ENCODE data around the gene MOB2. TPM values are rescaled to one million over a fixed set of nuclear protein-coding genes. Genes with fewer than 3 reads are reported as not detected.
A peak's percentile ranks its signal among the peaks of the same experiment; 100 is the strongest.

MOB2 gene
- total RNA-seq, 4 donors from 2014 or later = 63.8 to 104 (median 95.8) TPM

- 89% methylated on average over 13 of the region's 13 CpGs for WGBS
- H3K36me3 ChIP-seq = peaks cover 74% of the 10 kb centered on the region
- DNase-seq (ENCODE audit: low spot score in 2 of 2) = peak in 1 of 2 donors; percentile 48
- no peaks in the 10 kb centered on the region for H3K27me3 ChIP-seq
- TF ChIP-seq CTCF (IDR thresholded peaks at IDR 0.05) (no peak), POLR2AphosphoS5 (IDR thresholded peaks at IDR 0.05) (no peak), EP300 (IDR thresholded peaks at IDR 0.05) (no peak), POLR2A (IDR thresholded peaks at IDR 0.05) (no peak)
- no peaks in the 10 kb centered on the region for H3K9me3 ChIP-seq
- H3K4me3 ChIP-seq = no peak overlapping the region
- peaks cover 11% of the 10 kb centered on the region for H3K4me1 ChIP-seq
- no peak overlapping the region for H3K27ac ChIP-seq
Observed at GRCh38 chr11:1478011-1478410, 8.6 kb downstream of the MOB2 start.

GRCh38 chr11:1476940-1477736, 9.4 kb downstream of the MOB2 start:
- no peaks in the 10 kb centered on the region for H3K9me3 ChIP-seq
- H3K27ac ChIP-seq = no peak overlapping the region
- DNase-seq (ENCODE audit: low spot score in 2 of 2) = no peak
- no peak overlapping the region for H3K4me3 ChIP-seq
- peaks cover 2% of the 10 kb centered on the region for H3K4me1 ChIP-seq
- no peak for TF ChIP-seq POLR2AphosphoS5 (IDR thresholded peaks at IDR 0.05)
- TF ChIP-seq POLR2A (IDR thresholded peaks at IDR 0.05) = no peak
- no peak for TF ChIP-seq CTCF (IDR thresholded peaks at IDR 0.05)
- TF ChIP-seq EP300 (IDR thresholded peaks at IDR 0.05) = no peak
- WGBS = 89% methylated on average over 20 of the region's 20 CpGs
- no peaks in the 10 kb centered on the region for H3K27me3 ChIP-seq
- H3K36me3 ChIP-seq = peaks cover 83% of the 10 kb centered on the region

- Histone ChIP-seq H3K4me3 (no peak overlapping the region), H3K4me1 (no peaks in the 10 kb centered on the region), H3K27me3 (no peaks in the 10 kb centered on the region), H3K9me3 (no peaks in the 10 kb centered on the region), H3K27ac (no peak overlapping the region), H3K36me3 (peaks cover 95% of the 10 kb centered on the region)
- TF ChIP-seq POLR2A (IDR thresholded peaks at IDR 0.05) (no peak), CTCF (IDR thresholded peaks at IDR 0.05) (no peak)
- DNase-seq (ENCODE audit: low spot score in 2 of 2) = no peak
- 91% methylated on average over 12 of the region's 12 CpGs for WGBS
Observed at GRCh38 chr11:1475841-1476240, 10.7 kb downstream of the MOB2 start.

- H3K36me3 ChIP-seq = peaks cover 97% of the 10 kb centered on the region
- H3K4me3 ChIP-seq = no peak overlapping the region
- no peak for TF ChIP-seq CTCF (IDR thresholded peaks at IDR 0.05)
- no peak for TF ChIP-seq POLR2A (IDR thresholded peaks at IDR 0.05)
- no peak for TF ChIP-seq EP300 (IDR thresholded peaks at IDR 0.05)
- no peak for TF ChIP-seq POLR2AphosphoS5 (IDR thresholded peaks at IDR 0.05)
- peak in 1 of 2 donors; percentile 48 for DNase-seq (ENCODE audit: low spot score in 2 of 2)
- no peaks in the 10 kb centered on the region for H3K27me3 ChIP-seq
- H3K27ac ChIP-seq = no peak overlapping the region
- no peaks in the 10 kb centered on the region for H3K9me3 ChIP-seq
- H3K4me1 ChIP-seq = no peaks in the 10 kb centered on the region
- WGBS = 95% methylated on average over 17 of the region's 22 CpGs
Observed at GRCh38 chr11:1473786-1474185, 12.8 kb downstream of the MOB2 start.

- 91% methylated on average over 6 of the region's 12 CpGs for WGBS
- no peaks in the 10 kb centered on the region for H3K27me3 ChIP-seq
- H3K4me1 ChIP-seq = no peaks in the 10 kb centered on the region
- H3K4me3 ChIP-seq = no peak overlapping the region
- TF ChIP-seq POLR2A (IDR thresholded peaks at IDR 0.05) (no peak), POLR2AphosphoS5 (IDR thresholded peaks at IDR 0.05) (no peak), EP300 (IDR thresholded peaks at IDR 0.05) (no peak), CTCF (IDR thresholded peaks at IDR 0.05) (no peak)
- peak in 1 of 2 donors; percentile 45 for DNase-seq (ENCODE audit: low spot score in 2 of 2)
- H3K9me3 ChIP-seq = no peaks in the 10 kb centered on the region
- peaks cover 95% of the 10 kb centered on the region for H3K36me3 ChIP-seq
- no peak overlapping the region for H3K27ac ChIP-seq
Observed at GRCh38 chr11:1473011-1473628, 13.5 kb downstream of the MOB2 start.

Data from suprapubic skin (tissue), 4 donors.